ENCODE measurements around the gene NDUFA13. TPM values are rescaled to one million over a fixed set of nuclear protein-coding genes. Genes with fewer than 3 reads are reported as not detected.

Gene NDUFA13
- total RNA-seq, 1 donor from 2014 or later, result 1,344 TPM

DNA sequence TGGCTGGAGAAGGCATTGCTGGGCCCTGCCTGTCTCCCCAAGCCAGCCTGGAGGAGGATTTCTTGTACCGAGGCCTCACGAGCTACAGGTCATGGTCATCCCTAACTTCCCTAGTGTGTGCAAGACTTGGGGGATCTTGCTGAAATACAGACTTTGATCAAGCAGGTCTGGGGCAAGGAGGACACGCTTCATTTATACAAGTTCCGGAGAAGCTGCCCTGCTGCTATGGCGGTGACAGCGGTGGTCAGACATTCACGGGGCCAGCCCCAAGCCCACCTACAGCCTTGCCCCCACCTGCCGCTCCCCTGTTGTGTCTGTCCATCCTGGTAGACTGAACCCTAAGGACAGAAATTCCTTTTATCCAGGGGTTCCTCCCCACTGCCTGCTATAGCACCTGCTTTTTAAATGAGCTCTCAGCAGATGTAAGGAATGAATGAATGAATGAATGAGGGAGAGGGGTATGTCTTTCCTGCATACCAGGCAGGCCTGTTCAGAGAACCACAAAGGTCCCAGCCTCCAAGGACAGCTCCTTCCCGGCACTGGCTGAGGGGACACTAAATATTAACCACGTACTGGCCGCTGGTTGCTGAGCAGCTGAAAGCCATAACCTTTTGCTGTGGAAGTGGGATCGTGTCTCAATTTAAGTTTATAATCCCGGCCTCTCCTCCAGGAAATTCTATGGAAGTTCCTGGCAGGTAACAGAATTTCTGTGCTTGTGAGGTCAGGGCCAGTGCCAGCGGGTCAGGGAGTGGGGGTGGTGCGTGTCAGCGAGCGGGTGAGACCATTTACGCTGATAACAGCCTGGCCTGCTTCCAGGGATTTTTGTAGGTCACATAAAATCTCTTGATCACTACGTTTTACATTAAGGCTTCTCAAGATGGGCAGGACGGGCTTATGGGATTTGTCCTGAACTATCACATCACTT is 27.8 kb upstream of the NDUFA13 start:
- intact Hi-C loops (cut with DNase I), result loop anchor here (5.0 kb wide), 1 partner anchor 81 kb away; the partner anchor contains the start of gene GATAD2A
- no peak for DNase-seq (ENCODE audit: missing footprints)
- no peak for ATAC-seq

DNA sequence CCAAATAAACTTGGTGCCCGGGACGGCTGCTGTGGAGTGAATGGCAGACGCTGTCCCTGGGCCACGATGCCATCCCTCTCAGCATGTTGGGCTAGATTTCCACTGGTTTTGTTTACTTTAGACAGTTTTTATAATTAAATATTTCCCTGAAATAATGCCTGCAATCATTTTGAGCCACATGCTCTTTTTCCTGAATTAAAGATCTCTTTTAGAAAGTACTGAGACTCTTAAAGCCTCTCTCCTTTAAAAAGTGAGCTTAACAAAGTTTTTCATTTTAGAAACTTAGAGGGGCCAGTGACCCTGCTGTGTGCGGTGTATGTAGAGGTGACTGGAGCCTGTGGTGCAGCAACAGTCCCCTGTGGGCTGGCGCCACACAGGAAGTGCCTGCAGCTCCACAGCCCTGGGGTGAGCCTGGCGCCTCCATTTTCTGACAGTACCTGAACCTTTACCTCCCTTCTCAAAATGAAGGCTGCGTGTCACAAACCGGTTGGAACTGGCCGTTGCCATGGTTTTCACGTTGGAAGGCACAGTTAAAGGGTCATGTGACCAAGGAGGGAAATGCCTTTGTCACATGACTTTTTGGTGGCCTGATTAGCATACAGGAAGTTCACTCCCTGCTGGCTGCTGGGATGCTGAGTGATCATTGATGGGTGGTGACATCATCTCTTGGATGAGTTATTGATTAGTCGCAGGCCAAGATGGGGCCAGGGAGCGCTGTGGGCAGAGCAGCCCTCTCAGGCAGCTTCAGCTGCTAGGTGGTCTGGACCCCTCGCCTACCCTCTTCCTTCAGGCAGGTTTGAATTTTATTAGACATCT is 26.9 kb upstream of the NDUFA13 start:
- ATAC-seq (peak; percentile 61), DNase-seq (ENCODE audit: missing footprints) (peak; percentile 90)
- intact Hi-C loops (cut with DNase I), result loop anchor here (5.0 kb wide), 1 partner anchor 82 kb away; the partner anchor contains the start of gene GATAD2A

DNA sequence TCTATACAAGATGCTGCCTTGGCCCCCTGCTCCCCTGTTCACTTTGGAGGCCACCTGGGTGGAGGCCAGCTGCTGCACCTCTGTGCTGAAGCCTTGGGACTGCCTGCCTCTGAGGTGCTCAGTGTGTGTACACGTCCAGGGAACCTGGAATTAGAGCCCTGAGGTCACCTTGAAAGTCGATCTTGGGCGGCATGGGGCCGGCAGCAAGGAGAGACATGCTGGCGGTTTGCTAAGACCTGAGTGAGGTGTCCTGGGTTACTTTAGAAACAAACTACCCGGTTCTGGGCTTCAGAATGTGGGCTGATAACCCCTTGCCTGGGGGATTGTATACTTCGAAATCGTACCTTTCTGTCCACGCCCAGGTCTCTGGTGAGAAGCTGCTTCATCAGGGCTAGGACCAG is 26.2 kb upstream of the NDUFA13 start:
- ATAC-seq, result no peak
- intact Hi-C loops (cut with DNase I), result loop anchor here (1.0 to 5.0 kb wide), 2 partner anchors 83 to 124 kb away; partner anchors contain the start of gene GATAD2A
- no peak for DNase-seq (ENCODE audit: missing footprints)

DNA sequence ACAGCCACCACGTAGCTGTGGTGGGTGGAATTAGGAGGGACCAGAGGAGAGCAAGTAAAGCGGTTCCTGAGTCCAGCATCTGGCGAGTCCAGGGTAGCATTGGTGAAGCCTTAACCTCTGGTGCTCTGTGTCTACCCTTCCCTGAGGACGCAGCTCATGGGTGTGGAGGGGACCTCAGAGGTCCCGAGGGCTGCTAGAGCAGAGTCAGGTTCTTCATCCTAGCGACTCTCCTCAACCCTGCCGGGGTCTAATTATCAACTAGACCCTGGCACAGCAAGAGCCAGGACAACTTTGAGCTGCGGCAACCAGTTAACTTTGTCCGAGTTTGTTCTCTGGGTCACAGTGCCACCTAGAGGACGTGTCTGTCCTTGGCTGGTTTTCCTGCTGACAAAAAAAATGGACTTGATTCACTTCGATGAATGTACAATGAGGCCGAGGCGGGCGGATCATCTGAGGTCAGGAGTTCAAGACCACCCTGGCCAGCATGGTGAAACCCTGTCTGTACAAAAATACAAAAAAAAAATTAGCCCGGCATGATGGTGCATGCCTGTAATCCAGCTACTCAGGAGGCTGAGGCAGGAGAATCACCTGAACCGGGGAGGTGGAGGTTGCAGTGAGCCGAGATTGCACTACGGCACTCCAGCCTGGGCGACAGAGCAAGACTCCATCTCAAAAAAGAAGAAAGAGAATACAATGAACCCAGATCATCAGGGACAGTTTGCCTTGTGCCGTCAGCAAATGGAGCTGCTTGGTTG is 25.6 kb upstream of the NDUFA13 start:
- intact Hi-C loops (cut with DNase I), result loop anchor here (1.0 kb wide), 1 partner anchor 124 kb away; no protein-coding TSS in a partner anchor
- DNase-seq (ENCODE audit: missing footprints), result peak; percentile 79
- peak; percentile 59 for ATAC-seq

DNA sequence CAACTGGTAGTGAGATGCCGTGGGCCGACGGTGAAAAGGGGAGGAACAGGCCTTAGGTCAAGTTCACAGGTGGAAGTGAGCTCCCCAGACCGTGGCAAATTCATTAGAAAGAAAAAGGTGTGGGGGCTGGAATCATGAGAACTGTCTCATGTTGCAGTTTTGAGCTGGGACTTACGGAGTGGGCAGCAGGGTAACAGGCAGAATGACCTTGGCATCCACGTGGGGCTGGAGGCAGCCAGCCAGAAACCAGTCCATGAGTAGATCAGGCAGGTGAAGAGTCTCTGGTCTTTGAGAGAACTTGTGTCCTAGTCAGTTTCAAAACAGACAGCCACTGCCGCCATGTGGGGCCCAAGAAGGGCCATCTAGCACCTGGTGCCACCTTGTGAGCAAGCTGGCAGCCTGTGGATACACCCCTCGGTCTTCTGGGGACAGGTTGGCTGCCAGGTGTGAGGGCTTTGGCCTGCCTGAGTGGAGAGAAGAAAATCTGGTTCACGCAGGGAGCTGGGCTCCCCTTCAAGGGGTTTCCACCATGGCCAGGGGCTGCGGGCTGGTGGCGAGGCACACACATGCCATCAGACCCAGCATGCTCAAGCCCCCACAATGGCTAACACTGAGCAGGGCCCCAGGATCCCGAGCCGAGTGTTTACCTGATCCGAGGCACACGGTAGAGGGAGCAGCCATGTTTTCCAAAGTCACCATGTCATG is 24.6 kb upstream of the NDUFA13 start:
- no peak for ATAC-seq
- intact Hi-C loops (cut with DNase I), result no loop called here
- DNase-seq (ENCODE audit: missing footprints), result no peak

GRCh38 chr19:19492026-19492610 is 23.9 kb upstream of the NDUFA13 start:
- ATAC-seq (no peak), DNase-seq (ENCODE audit: missing footprints) (no peak)
- intact Hi-C loops (cut with DNase I), result no loop called here

GRCh38 chr19:19493841-19494546 is 22.0 kb upstream of the NDUFA13 start:
- intact Hi-C loops (cut with DNase I), result no loop called here
- ATAC-seq (no peak), DNase-seq (ENCODE audit: missing footprints) (no peak)

- intact Hi-C loops (cut with DNase I), result no loop called here
- DNase-seq (ENCODE audit: missing footprints) (no peak), ATAC-seq (no peak)
Observed at GRCh38 chr19:19495614-19496603, 20.1 kb upstream of the NDUFA13 start.

- DNase-seq (ENCODE audit: missing footprints), result no peak
- intact Hi-C loops (cut with DNase I), result no loop called here
- ATAC-seq, result no peak
Observed at GRCh38 chr19:19498255-19498991, 17.6 kb upstream of the NDUFA13 start.

DNA sequence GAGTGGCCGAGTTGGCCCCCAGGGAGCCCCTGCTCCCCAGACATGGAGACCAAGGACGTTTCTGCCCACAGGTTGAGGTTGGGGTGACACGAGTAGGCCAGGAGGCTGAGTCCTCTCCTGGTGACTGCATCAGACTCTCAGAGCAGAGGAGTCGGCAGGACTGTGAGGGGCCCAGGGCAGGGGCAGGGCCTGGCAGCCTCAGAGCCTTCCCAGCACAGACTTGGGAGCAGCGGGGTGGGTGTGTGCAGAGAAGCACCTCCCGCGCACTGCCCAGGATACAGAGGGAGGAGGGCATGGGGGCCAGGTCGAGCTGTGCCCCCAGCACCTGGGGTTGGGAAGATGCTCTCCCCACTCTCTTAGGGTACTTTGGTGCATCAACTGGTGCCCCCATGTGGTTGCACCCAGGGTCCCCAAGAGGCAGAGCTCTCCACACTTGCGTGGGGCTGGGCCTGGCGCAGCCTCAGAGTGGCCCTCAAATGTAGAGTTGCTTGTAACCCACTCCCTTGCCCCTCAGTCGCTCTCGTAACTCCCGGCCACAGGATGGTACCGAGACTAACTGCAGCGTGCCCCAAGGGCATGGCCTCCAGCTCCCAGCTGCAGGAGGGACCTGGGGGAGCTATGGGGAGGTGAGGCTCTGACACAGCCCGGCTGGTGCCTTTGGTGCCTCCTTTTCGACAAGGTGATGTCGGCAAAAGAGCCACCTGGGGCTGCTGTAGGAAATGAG is 16.6 kb upstream of the NDUFA13 start:
- intact Hi-C loops (cut with DNase I), result no loop called here

DNA sequence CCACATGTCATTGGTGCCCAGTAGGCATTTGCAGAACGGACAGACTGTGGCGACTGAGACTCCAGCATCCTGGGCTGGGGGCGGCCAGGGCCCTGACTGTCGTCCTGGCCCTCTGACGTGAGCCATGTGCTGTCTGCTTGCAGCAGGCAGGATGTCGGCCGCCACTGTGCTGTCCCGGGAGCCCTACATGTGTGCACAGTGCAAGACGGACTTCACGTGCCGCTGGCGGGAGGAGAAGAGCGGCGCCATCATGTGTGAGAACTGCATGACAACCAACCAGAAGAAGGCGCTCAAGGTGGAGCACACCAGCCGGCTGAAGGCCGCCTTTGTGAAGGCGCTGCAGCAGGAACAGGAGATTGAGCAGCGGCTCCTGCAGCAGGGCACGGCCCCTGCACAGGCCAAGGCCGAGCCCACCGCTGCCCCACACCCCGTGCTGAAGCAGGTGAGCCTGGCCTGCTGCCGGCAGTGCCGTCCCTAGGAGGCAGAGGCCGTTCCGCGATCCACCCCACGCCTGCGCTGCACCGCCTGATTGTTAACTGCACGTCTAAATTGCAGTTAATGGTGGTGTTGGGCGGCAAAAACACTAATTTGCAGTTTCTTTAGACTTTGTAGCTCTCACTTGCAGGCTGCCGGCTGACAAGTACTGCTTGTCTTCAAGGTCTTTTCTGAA is 14.9 kb upstream of the NDUFA13 start:
- intact Hi-C loops (cut with DNase I), result no loop called here

More for the DNA sequence above, 16.6 kb upstream of the NDUFA13 start:
- ATAC-seq (no peak), DNase-seq (ENCODE audit: missing footprints) (no peak)

GRCh38 chr19:19501798-19502197 is 14.2 kb upstream of the NDUFA13 start:
- DNase-seq (ENCODE audit: missing footprints) (no peak), ATAC-seq (no peak)
- intact Hi-C loops (cut with DNase I), result no loop called here

More for the DNA sequence above, 14.9 kb upstream of the NDUFA13 start:
- DNase-seq (ENCODE audit: missing footprints) (no peak), ATAC-seq (no peak)

DNA sequence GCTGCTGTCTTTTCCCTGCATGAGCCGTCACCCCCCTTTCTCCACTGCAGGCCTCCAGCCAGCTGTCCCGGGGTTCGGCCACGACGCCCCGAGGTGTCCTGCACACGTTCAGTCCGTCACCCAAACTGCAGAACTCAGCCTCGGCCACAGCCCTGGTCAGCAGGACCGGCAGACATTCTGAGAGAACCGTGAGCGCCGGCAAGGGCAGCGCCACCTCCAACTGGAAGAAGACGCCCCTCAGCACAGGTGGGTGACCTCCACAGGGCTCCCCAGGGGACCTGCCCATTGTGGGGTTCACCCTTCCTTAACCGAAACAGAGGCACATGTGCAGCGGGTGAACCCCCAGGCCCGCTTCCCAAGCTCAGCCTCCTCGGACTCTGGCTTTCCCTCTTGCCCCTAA is 13.7 kb upstream of the NDUFA13 start:
- intact Hi-C loops (cut with DNase I), result no loop called here
- DNase-seq (ENCODE audit: missing footprints) (no peak), ATAC-seq (no peak)

DNA sequence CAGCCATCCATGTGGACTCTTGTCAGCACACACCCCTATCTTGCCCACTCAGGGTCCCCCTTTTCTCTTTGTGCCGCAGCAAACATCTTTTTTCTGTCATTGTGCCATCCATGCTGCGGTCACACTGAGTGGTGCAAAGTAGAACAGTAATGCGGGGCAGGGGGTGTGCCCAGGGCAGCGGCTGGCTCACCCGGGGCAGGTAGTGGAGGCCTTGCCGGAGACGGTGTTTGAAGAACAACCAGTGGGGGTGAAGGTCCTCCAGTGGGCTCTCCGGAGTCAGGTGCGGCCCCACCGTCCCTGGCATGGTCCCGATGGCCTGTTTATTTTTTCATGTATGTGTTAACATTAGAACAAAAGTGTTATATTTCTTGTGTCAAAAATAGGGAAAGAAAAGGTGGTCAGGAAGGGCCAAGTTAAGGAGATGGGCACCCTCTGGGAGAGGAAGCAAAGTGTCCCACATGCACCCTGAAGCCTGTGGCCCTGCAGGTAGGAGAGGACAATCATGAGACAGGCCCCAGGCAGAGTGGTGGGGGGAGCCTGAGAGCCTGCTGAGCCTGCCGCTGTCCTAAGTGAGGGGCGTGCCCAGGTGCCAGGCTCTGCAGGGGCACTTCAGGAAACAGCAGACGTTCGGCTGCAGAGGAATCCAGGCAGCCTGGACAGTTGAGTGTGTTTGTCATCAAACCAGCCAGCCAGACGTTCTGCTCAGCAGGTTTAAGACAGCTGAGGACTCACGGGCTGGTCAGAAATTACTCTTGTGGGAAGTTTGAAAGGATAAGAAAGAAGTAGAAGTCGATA is 13.0 kb upstream of the NDUFA13 start:
- no peak for ATAC-seq
- DNase-seq (ENCODE audit: missing footprints), result no peak
- intact Hi-C loops (cut with DNase I), result no loop called here

All from Right ventricle myocardium inferior (tissue), 1 donor.